ENCODE results near the gene USP17L30.
"Not testable (repeated sequence)": the region's sequence is repeated elsewhere in the genome, so short reads cannot be mapped to it uniquely, and the experiment has no call there.

Gene USP17L30

GRCh38 chr4:9362829-9363228, at the start of gene USP17L30:
TSS of gene USP17L30 (plus strand) at chr4:9363129. CDS start at chr4:9363129, 0 bp downstream.
- H3K27ac Mint-ChIP-seq; H3K4me3 Mint-ChIP-seq; H3K9me3 Mint-ChIP-seq; H3K36me3 Mint-ChIP-seq; ATAC-seq; DNase-seq (ENCODE audit: low spot score in 2 of 2); H3K4me1 Mint-ChIP-seq: not testable (repeated sequence)

- not testable (repeated sequence) for H3K27ac Mint-ChIP-seq, H3K4me1 Mint-ChIP-seq, H3K36me3 Mint-ChIP-seq, H3K9me3 Mint-ChIP-seq, H3K4me3 Mint-ChIP-seq, ATAC-seq
- DNase-seq (ENCODE audit: low spot score in 2 of 2) = peak in 1 of 2 donors; percentile 1
Observed at GRCh38 chr4:9324191-9324590, 38.7 kb upstream of the USP17L30 start.

- not testable (repeated sequence) for H3K4me1 Mint-ChIP-seq; H3K36me3 Mint-ChIP-seq; DNase-seq (ENCODE audit: low spot score in 2 of 2); H3K27ac Mint-ChIP-seq; H3K9me3 Mint-ChIP-seq; ATAC-seq; H3K4me3 Mint-ChIP-seq
Observed at GRCh38 chr4:9324865-9325264, 38.1 kb upstream of the USP17L30 start, which contains the start of gene USP17L24. TSS of gene USP17L24 (plus strand) at chr4:9325165. CDS start at chr4:9325165, 0 bp downstream.

- H3K4me1 Mint-ChIP-seq; H3K4me3 Mint-ChIP-seq; H3K36me3 Mint-ChIP-seq; DNase-seq (ENCODE audit: low spot score in 2 of 2); H3K27ac Mint-ChIP-seq; H3K9me3 Mint-ChIP-seq; ATAC-seq: not testable (repeated sequence)
Observed at GRCh38 chr4:9329611-9330010, 33.3 kb upstream of the USP17L30 start, which contains the start of gene USP17L25. TSS of gene USP17L25 (plus strand) at chr4:9329911. CDS start at chr4:9329911, 0 bp downstream.

- not testable (repeated sequence) for ATAC-seq; H3K27ac Mint-ChIP-seq; H3K4me3 Mint-ChIP-seq; H3K4me1 Mint-ChIP-seq; DNase-seq (ENCODE audit: low spot score in 2 of 2); H3K9me3 Mint-ChIP-seq; H3K36me3 Mint-ChIP-seq
Observed at GRCh38 chr4:9334358-9334757, 28.6 kb upstream of the USP17L30 start, which contains the start of gene USP17L26. TSS of gene USP17L26 (plus strand) at chr4:9334658. CDS start at chr4:9334658, 0 bp downstream.

- ATAC-seq, H3K27ac Mint-ChIP-seq: not testable (repeated sequence)
Observed at GRCh38 chr4:9339103-9339502, 23.8 kb upstream of the USP17L30 start, which contains the start of gene USP17L5. TSS of gene USP17L5 (plus strand) at chr4:9339403. CDS start at chr4:9339403, 0 bp downstream.

GRCh38 chr4:9343848-9344247, 19.1 kb upstream of the USP17L30 start, which contains the start of gene USP17L27:
TSS of gene USP17L27 (plus strand) at chr4:9344148. CDS start at chr4:9344148, 0 bp downstream.
- H3K36me3 Mint-ChIP-seq; H3K4me1 Mint-ChIP-seq; ATAC-seq; H3K27ac Mint-ChIP-seq; H3K9me3 Mint-ChIP-seq; H3K4me3 Mint-ChIP-seq; DNase-seq (ENCODE audit: low spot score in 2 of 2): not testable (repeated sequence)

More at GRCh38 chr4:9339103-9339502, 23.8 kb upstream of the USP17L30 start, which contains the start of gene USP17L5:
- H3K4me3 Mint-ChIP-seq; H3K9me3 Mint-ChIP-seq; DNase-seq (ENCODE audit: low spot score in 2 of 2); H3K36me3 Mint-ChIP-seq; H3K4me1 Mint-ChIP-seq: not testable (repeated sequence)

- H3K4me1 Mint-ChIP-seq; H3K9me3 Mint-ChIP-seq; H3K4me3 Mint-ChIP-seq; ATAC-seq; H3K36me3 Mint-ChIP-seq; DNase-seq (ENCODE audit: low spot score in 2 of 2); H3K27ac Mint-ChIP-seq: not testable (repeated sequence)
Observed at GRCh38 chr4:9348593-9348992, 14.3 kb upstream of the USP17L30 start, which contains the start of gene USP17L28. TSS of gene USP17L28 (plus strand) at chr4:9348893. CDS start at chr4:9348893, 0 bp downstream.

GRCh38 chr4:9350866-9351265, 12.1 kb upstream of the USP17L30 start:
- not testable (repeated sequence) for H3K9me3 Mint-ChIP-seq

GRCh38 chr4:9353338-9353737, 9.6 kb upstream of the USP17L30 start, which contains the start of gene USP17L29:
TSS of gene USP17L29 (plus strand) at chr4:9353638. CDS start at chr4:9353638, 0 bp downstream.
- not testable (repeated sequence) for H3K36me3 Mint-ChIP-seq; H3K27ac Mint-ChIP-seq; H3K4me1 Mint-ChIP-seq; DNase-seq (ENCODE audit: low spot score in 2 of 2); ATAC-seq; H3K9me3 Mint-ChIP-seq; H3K4me3 Mint-ChIP-seq

More at GRCh38 chr4:9350866-9351265, 12.1 kb upstream of the USP17L30 start:
- not testable (repeated sequence) for H3K4me3 Mint-ChIP-seq, ATAC-seq, H3K27ac Mint-ChIP-seq, H3K36me3 Mint-ChIP-seq, H3K4me1 Mint-ChIP-seq
- DNase-seq (ENCODE audit: low spot score in 2 of 2) = peak in 1 of 2 donors; percentile 19

GRCh38 chr4:9379881-9380280, 17.0 kb downstream of the USP17L30 start:
- H3K4me1 Mint-ChIP-seq; H3K27ac Mint-ChIP-seq; DNase-seq (ENCODE audit: low spot score in 2 of 2); ATAC-seq; H3K4me3 Mint-ChIP-seq; H3K36me3 Mint-ChIP-seq; H3K9me3 Mint-ChIP-seq: not testable (repeated sequence)

GRCh38 chr4:9381012-9381534, 18.1 kb downstream of the USP17L30 start:
- DNase-seq (ENCODE audit: low spot score in 2 of 2) = peak; percentile 14 to 64
- not testable (repeated sequence) for H3K36me3 Mint-ChIP-seq, H3K4me1 Mint-ChIP-seq, H3K4me3 Mint-ChIP-seq, H3K27ac Mint-ChIP-seq, ATAC-seq, H3K9me3 Mint-ChIP-seq

GRCh38 chr4:9384126-9384525, 21.2 kb downstream of the USP17L30 start:
- no peaks in the 10 kb centered on the region for H3K36me3 Mint-ChIP-seq
- no peak overlapping the region for H3K27ac Mint-ChIP-seq
- ATAC-seq (no peak), DNase-seq (ENCODE audit: low spot score in 2 of 2) (no peak)
- no peaks in the 10 kb centered on the region for H3K4me1 Mint-ChIP-seq
- H3K9me3 Mint-ChIP-seq = no peaks in the 10 kb centered on the region
- H3K4me3 Mint-ChIP-seq = no peak overlapping the region

GRCh38 chr4:9389001-9389400, 26.1 kb downstream of the USP17L30 start:
- H3K9me3 Mint-ChIP-seq; H3K4me1 Mint-ChIP-seq; ATAC-seq; DNase-seq (ENCODE audit: low spot score in 2 of 2); H3K4me3 Mint-ChIP-seq; H3K27ac Mint-ChIP-seq; H3K36me3 Mint-ChIP-seq: not testable (repeated sequence)

GRCh38 chr4:9405774-9406173, 42.8 kb downstream of the USP17L30 start:
- H3K27ac Mint-ChIP-seq; H3K4me3 Mint-ChIP-seq; H3K36me3 Mint-ChIP-seq; H3K4me1 Mint-ChIP-seq; ATAC-seq; H3K9me3 Mint-ChIP-seq; DNase-seq (ENCODE audit: low spot score in 2 of 2): not testable (repeated sequence)

GRCh38 chr4:9406491-9406890, 43.6 kb downstream of the USP17L30 start:
- H3K4me3 Mint-ChIP-seq; H3K9me3 Mint-ChIP-seq; ATAC-seq; H3K4me1 Mint-ChIP-seq; H3K27ac Mint-ChIP-seq; DNase-seq (ENCODE audit: low spot score in 2 of 2); H3K36me3 Mint-ChIP-seq: not testable (repeated sequence)
